Prostate gland (tissue), 2 donors: ENCODE data around the gene ESAM.

Source experiments
- POLR2AphosphoS5 ChIP-seq: sonication (generic); formaldehyde crosslinking; IDR thresholded peaks from one replicate; pipeline ENCODE4 v1.6.1; 2017; ENCODE audit warnings: antibody characterized with exemption
- TF ChIP-seq, protein P1 (sequence below), 4 experiments: fragments of 200-600 bp in 2 of 4; fragments of 450-650 bp in 2 of 4; sonication (generic) in 2 of 4; IDR thresholded peaks; 1 replicate in 3 of 4; 2 replicates in 1 of 4; pipeline ENCODE4 v1.5.1; 2016 to 2019; ENCODE audit warnings: antibody characterized with exemption in 4 of 4, mild to moderate bottlenecking in 2 of 4, moderate library complexity in 2 of 4

GRCh38 chr11:124724979-124725718 is 36.9 kb downstream of the ESAM start:
- TF ChIP-seq POLR2AphosphoS5, result no peak
- TF ChIP-seq, protein P1, sequence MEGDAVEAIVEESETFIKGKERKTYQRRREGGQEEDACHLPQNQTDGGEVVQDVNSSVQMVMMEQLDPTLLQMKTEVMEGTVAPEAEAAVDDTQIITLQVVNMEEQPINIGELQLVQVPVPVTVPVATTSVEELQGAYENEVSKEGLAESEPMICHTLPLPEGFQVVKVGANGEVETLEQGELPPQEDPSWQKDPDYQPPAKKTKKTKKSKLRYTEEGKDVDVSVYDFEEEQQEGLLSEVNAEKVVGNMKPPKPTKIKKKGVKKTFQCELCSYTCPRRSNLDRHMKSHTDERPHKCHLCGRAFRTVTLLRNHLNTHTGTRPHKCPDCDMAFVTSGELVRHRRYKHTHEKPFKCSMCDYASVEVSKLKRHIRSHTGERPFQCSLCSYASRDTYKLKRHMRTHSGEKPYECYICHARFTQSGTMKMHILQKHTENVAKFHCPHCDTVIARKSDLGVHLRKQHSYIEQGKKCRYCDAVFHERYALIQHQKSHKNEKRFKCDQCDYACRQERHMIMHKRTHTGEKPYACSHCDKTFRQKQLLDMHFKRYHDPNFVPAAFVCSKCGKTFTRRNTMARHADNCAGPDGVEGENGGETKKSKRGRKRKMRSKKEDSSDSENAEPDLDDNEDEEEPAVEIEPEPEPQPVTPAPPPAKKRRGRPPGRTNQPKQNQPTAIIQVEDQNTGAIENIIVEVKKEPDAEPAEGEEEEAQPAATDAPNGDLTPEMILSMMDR (IDR thresholded peaks at IDR 0.05), result no peak
